ENCODE data around the gene SPRR2E.
"Not testable (repeated sequence)": the region's sequence is repeated elsewhere in the genome, so short reads cannot be mapped to it uniquely, and the experiment has no call there.

Gene SPRR2E

DNA sequence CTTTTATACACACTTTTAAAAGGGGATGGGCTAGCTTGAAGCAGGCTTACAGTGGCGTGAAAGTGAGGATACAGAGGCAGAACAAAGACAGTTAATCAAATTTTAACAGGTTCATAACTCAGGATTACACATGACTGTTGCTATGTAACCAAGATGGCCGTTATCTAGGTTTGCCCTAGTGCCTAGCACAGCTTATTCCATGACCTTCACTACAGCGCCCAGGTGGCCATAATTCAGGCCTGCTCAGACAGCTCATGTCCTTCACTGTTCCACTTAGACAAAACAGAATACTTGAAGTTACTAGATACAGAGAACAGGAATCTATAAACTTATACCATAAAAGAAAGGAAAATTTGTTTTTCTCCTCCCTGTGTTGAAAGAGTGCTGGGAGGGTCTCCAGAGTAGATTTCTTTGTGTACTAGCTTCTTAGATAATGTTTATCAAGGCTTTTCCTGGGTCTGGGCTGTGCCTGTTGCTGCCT is 25.2 kb upstream of the SPRR2E start:
- H3K9me3 ChIP-seq (ENCODE audit: control insufficient read depth, insufficient read depth, low read length) = no peaks in the 10 kb centered on the region
- no peak overlapping the region for H3K4me2 ChIP-seq (ENCODE audit: low read length)
- H3K27ac ChIP-seq (ENCODE audit: low read depth, low read length) = no peak overlapping the region
- H3K4me1 ChIP-seq (ENCODE audit: control insufficient read depth, low read length) = no peaks in the 10 kb centered on the region
- H4K20me1 ChIP-seq (ENCODE audit: control insufficient read depth, insufficient read depth, low read depth, low read length) = no peaks in the 10 kb centered on the region
- H3K4me3 ChIP-seq (ENCODE audit: low read length) = no peak overlapping the region
- 0 out of 2 replicates have a peak, but pooled peaks cover 2% of the 10 kb centered on the region for H3K27me3 ChIP-seq (ENCODE audit: control insufficient read depth, low read length)
- no peaks in the 10 kb centered on the region for H3F3A ChIP-seq (ENCODE audit: control insufficient read depth, insufficient read depth)
- no peaks in the 10 kb centered on the region for H3K36me3 ChIP-seq (ENCODE audit: control insufficient read depth, low read length)
- TF ChIP-seq EZH2phosphoT487 (IDR thresholded peaks at IDR 0.05; ENCODE audit: borderline replicate concordance, low read length) = no peak
- TF ChIP-seq, protein P1, sequence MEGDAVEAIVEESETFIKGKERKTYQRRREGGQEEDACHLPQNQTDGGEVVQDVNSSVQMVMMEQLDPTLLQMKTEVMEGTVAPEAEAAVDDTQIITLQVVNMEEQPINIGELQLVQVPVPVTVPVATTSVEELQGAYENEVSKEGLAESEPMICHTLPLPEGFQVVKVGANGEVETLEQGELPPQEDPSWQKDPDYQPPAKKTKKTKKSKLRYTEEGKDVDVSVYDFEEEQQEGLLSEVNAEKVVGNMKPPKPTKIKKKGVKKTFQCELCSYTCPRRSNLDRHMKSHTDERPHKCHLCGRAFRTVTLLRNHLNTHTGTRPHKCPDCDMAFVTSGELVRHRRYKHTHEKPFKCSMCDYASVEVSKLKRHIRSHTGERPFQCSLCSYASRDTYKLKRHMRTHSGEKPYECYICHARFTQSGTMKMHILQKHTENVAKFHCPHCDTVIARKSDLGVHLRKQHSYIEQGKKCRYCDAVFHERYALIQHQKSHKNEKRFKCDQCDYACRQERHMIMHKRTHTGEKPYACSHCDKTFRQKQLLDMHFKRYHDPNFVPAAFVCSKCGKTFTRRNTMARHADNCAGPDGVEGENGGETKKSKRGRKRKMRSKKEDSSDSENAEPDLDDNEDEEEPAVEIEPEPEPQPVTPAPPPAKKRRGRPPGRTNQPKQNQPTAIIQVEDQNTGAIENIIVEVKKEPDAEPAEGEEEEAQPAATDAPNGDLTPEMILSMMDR (IDR thresholded peaks at IDR 0.05; ENCODE audit: low read depth, low read length, poor library complexity, severe bottlenecking) = no peak
- H3K79me2 ChIP-seq (ENCODE audit: control insufficient read depth, low read length) = no peaks in the 10 kb centered on the region
- no peaks in the 10 kb centered on the region; the same call in 1 of the 2 replicates for H3K9me2 ChIP-seq (replicated peaks; ENCODE audit: control insufficient read depth, low read length)

- H3K79me2 ChIP-seq (ENCODE audit: control insufficient read depth, low read length); H3K4me2 ChIP-seq (ENCODE audit: low read length); H3K27me3 ChIP-seq (ENCODE audit: control insufficient read depth, low read length); H3K9me3 ChIP-seq (ENCODE audit: control insufficient read depth, insufficient read depth, low read length); H3K9me2 ChIP-seq (replicated peaks; ENCODE audit: control insufficient read depth, low read length); H3K4me1 ChIP-seq (ENCODE audit: control insufficient read depth, low read length); H3K4me3 ChIP-seq (ENCODE audit: low read length); H4K20me1 ChIP-seq (ENCODE audit: control insufficient read depth, insufficient read depth, low read depth, low read length); H3K36me3 ChIP-seq (ENCODE audit: control insufficient read depth, low read length); H3K27ac ChIP-seq (ENCODE audit: low read depth, low read length); H3F3A ChIP-seq (ENCODE audit: control insufficient read depth, insufficient read depth): not testable (repeated sequence)
These were observed 20.9 kb upstream of the SPRR2E start for GRCh38 chr1:153115264-153115663.

DNA sequence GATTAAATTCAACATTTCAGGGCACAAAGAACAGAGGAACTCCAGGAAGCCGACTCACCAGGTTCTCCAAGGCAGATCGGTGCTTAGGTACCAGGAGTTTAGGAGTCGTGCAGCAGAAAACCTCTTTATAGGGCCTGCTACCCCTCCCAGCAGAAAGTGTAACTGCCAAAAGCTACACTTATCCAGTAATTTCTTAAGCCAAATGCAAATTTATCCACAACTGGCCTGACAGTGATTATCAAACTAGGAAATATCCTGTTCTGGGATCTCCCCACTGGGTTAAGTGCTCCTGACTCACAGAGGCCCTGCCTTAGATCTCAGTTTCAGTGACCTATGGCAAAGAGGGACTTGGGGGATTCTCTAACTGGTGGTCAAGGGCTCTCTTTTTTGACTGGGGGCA is 19.1 kb upstream of the SPRR2E start, which contains the start of gene SPRR2F:
SPRR2F (minus strand) TSS at position 101 of the 400 bp plus-strand sequence. CDS start 783 bp downstream, outside the sequence.
- Histone ChIP-seq H4K20me1 (ENCODE audit: control insufficient read depth, insufficient read depth, low read depth, low read length) (no peaks in the 10 kb centered on the region), H3F3A (ENCODE audit: control insufficient read depth, insufficient read depth) (no peaks in the 10 kb centered on the region), H3K4me2 (ENCODE audit: low read length) (no peak within 1 kb of the TSS), H3K27me3 (ENCODE audit: control insufficient read depth, low read length) (0 out of 2 replicates have a peak, but pooled peaks cover 2% of the 10 kb centered on the region), H3K4me1 (ENCODE audit: control insufficient read depth, low read length) (no peaks in the 10 kb centered on the region), H3K4me3 (ENCODE audit: low read length) (no peak within 1 kb of the TSS), H3K79me2 (ENCODE audit: control insufficient read depth, low read length) (no peaks in the 10 kb centered on the region), H3K36me3 (ENCODE audit: control insufficient read depth, low read length) (no peaks in the 10 kb centered on the region), H3K9me3 (ENCODE audit: control insufficient read depth, insufficient read depth, low read length) (no peaks in the 10 kb centered on the region), H3K27ac (ENCODE audit: low read depth, low read length) (no peak within 1 kb of the TSS), H3K9me2 (replicated peaks; ENCODE audit: control insufficient read depth, low read length) (no peaks in the 10 kb centered on the region; the same call in 1 of the 2 replicates)
- TF ChIP-seq, protein P1 (IDR thresholded peaks at IDR 0.05; ENCODE audit: low read depth, low read length, poor library complexity, severe bottlenecking) = no peak
- TF ChIP-seq EZH2phosphoT487 (IDR thresholded peaks at IDR 0.05; ENCODE audit: borderline replicate concordance, low read length) = no peak

DNA sequence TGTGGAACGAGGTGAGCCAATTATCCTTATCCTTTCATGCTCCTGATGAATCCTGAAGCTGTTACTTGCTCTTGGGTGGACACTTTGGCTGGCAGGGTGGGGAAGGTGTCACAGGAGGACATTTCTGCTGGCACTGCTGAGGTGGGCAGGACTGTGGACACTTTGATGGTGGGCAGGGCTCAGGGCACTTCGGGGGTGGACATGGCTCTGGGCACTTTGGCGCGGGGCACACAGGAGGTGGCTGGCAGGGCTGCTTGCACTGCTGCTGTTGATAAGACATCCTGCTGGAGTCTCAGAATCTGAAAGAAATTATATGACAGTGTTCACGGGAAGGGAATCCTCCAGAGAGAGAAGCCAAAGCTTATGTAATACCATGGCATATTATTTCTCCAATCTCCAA is 18.1 kb upstream of the SPRR2E start:
- H3K27ac ChIP-seq (ENCODE audit: low read depth, low read length); H4K20me1 ChIP-seq (ENCODE audit: control insufficient read depth, insufficient read depth, low read depth, low read length); H3F3A ChIP-seq (ENCODE audit: control insufficient read depth, insufficient read depth); H3K36me3 ChIP-seq (ENCODE audit: control insufficient read depth, low read length); H3K9me2 ChIP-seq (replicated peaks; ENCODE audit: control insufficient read depth, low read length); H3K4me1 ChIP-seq (ENCODE audit: control insufficient read depth, low read length); H3K27me3 ChIP-seq (ENCODE audit: control insufficient read depth, low read length); H3K4me3 ChIP-seq (ENCODE audit: low read length); H3K9me3 ChIP-seq (ENCODE audit: control insufficient read depth, insufficient read depth, low read length); H3K4me2 ChIP-seq (ENCODE audit: low read length); H3K79me2 ChIP-seq (ENCODE audit: control insufficient read depth, low read length): not testable (repeated sequence)
